HG03108 (cell line): Measurements from ENCODE around the gene KLHL2.
"Not testable (repeated sequence)": the region's sequence is repeated elsewhere in the genome, so short reads cannot be mapped to it uniquely, and the experiment has no call there.

Experiments used
- ATAC-seq: cut with Tn5 transposase; IDR thresholded peaks from one replicate; pipeline ENCODE4 v1.9.1; 2021; ENCODE audit warnings: moderate library complexity; ENCODE audit not compliant: unreplicated experiment

KLHL2 gene, protein sequence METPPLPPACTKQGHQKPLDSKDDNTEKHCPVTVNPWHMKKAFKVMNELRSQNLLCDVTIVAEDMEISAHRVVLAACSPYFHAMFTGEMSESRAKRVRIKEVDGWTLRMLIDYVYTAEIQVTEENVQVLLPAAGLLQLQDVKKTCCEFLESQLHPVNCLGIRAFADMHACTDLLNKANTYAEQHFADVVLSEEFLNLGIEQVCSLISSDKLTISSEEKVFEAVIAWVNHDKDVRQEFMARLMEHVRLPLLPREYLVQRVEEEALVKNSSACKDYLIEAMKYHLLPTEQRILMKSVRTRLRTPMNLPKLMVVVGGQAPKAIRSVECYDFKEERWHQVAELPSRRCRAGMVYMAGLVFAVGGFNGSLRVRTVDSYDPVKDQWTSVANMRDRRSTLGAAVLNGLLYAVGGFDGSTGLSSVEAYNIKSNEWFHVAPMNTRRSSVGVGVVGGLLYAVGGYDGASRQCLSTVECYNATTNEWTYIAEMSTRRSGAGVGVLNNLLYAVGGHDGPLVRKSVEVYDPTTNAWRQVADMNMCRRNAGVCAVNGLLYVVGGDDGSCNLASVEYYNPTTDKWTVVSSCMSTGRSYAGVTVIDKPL

DNA sequence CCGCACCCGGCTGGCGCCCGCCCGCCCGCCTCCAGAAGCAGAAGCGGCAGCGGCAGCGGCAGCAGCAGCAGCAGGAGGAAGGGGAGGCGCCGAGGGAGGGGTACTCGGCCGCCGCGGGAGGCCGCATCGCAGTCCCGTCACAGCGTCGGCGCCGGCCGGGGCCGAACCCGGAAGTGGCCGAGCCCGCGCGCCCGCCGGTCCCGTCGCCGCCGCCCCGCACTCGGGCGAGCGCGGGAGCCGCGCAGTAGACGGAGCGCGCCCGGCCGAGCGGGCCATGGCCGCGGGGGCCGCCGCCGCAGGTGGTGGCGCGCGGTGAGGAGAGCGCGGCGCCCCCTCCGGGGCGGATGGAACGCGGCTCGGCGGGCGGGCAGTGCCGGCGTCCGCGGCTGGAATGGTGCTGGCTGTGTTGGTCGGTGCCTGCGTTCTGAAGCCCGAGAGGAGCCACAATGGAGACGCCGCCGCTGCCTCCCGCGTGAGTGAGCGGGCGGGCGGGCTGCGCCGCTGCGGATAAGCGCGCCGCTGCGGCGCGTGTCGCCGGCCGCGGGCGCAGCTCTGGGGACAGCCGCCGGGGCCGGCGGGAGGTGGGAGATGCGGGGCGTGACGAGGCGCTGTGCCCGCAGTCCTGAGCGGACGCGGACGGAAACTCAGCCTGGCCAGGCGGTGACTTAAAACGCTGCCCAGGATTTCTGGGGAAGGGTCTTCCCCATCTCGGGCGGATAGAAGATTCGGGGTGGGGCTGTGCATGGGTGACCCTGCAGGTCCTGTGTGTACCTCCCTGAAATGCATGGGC, at the start of gene KLHL2:
TSS of gene KLHL2 (plus strand) at position 131 of the 790 bp plus-strand sequence. CDS start at position 447, 316 bp downstream.
- peak; percentile 88 for ATAC-seq

DNA sequence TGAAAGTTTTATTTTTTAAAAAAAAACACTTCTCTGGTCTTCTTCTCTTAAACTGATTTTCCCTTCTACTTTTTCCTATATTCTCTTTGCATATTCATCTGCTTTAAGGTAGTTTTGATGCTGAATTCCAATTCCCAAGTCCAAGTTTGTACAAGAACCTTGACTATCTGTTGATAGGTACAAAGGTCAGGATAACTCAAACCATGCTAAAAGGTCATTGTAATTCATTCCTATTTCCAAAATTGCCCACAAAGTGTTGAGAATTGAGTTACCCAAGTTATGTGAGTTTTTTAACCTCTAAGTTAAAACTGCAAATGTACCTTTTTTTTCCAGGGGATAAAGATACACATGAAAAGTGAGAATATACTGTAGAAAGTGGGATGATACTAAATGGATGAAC, 48.6 kb upstream of the KLHL2 start:
- ATAC-seq, result no peak

DNA sequence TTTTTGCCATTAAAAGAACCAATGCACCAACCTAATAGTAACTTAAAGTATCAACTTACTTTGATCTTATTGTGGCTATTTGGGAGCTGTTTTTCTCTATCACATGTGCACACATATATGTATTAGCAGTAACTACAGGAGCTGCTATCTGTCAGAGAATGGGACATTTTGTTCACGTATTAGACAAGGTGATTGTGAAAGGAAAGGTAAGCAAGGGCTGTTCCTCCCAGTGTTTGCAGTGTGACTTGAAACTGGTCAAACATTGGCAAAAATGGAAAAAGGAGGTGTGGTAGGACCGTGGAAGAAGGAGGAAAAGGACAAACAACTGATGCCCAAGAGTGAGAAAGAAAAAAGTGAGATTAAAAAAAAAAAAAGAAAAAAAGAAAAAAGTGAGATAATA, 43.1 kb upstream of the KLHL2 start:
- ATAC-seq, result no peak

DNA sequence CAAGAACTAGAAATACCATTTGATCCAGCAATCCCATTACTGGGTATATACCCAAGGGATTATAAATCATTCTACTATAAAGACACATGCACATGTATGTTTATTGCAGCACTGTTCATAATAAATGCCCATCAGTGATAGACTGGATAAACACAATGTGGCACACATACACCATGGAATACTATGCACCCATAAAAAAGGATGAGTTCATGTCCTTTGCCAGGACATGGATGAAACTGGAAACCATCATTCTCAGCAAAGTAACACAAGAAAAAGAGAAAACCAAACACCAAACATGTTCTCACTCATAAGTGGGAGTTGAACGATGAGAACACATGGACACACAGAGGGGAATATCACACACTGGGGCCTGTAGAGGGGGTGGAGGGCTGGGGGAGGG, 40.5 kb upstream of the KLHL2 start:
- ATAC-seq, result not testable (repeated sequence)

DNA sequence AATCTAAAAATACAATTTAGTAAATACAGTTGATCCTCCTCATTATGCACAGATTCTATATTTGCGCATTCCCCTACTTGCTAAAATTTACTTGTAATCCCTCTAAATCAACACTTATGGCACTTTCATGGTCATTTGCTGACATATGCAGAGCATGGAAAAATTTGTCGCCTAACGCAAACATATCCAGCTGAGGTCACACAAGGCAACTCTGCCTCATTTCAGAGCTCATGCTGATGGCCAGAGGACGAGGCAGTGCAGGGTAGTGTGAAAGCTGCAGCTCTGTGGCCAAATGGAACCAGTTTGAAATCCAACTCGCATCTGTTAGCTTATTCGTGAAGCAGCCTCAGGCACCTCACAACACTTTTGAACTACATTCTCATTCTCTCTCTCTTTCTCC, 39.7 kb upstream of the KLHL2 start:
- ATAC-seq, result no peak

DNA sequence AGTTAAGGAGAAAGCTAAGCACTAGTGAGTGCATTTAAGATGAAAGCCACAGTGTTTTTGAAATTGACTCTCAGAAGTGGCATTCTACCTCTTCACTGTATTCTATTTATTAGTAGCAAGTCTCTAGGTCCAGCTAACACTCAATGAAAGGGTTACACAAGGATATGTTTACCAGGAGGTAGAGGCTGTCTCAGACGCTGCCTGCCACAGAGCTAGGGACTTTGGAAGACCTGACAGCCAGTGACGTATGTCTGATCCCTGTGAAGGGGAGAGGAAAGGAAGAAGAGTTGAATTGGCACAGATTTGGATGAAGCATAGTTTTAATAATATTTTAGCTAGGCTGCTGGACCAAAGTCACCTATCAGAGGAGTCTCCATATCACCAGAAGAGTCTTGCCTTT, 36.5 kb upstream of the KLHL2 start:
- ATAC-seq, result no peak

DNA sequence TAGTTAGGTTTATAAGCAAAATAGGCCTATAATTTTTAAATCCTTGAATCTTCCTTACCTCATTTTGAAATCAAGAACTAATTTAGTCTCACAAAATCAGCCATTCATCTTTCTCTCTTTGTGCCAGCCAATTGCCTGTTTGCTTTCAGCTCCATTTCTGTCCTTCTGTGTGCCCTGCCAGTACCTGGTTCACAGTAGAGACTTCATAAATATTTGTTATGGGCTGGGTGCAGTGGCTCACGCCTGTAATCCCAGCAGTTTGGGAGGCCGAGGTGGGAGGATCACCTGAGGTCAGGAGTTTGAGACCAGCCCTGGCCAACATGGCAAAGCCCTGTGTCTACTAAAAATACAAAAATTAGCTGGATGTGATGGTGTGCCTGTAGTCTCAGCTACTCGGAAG, 31.9 kb upstream of the KLHL2 start:
- ATAC-seq, result not testable (repeated sequence)

DNA sequence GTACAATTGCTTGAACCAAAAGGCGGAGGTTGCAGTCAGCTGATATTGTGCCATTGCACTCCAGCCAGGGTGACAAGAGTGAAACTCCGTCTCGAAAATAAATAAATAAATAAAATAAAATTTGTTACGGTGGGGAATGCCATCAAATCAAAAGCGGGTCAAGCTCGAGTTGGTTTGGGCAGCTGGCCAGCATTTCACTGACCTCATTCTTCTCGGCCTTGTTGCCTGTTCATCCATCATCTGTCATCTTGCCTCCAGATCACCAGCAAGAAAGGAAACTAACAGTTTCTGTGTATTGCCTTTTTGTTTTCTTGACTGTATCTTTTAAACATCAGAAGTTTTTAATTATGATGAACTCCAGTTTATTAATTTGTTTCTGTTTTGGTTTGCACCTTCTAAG, 31.5 kb upstream of the KLHL2 start:
- no peak for ATAC-seq

DNA sequence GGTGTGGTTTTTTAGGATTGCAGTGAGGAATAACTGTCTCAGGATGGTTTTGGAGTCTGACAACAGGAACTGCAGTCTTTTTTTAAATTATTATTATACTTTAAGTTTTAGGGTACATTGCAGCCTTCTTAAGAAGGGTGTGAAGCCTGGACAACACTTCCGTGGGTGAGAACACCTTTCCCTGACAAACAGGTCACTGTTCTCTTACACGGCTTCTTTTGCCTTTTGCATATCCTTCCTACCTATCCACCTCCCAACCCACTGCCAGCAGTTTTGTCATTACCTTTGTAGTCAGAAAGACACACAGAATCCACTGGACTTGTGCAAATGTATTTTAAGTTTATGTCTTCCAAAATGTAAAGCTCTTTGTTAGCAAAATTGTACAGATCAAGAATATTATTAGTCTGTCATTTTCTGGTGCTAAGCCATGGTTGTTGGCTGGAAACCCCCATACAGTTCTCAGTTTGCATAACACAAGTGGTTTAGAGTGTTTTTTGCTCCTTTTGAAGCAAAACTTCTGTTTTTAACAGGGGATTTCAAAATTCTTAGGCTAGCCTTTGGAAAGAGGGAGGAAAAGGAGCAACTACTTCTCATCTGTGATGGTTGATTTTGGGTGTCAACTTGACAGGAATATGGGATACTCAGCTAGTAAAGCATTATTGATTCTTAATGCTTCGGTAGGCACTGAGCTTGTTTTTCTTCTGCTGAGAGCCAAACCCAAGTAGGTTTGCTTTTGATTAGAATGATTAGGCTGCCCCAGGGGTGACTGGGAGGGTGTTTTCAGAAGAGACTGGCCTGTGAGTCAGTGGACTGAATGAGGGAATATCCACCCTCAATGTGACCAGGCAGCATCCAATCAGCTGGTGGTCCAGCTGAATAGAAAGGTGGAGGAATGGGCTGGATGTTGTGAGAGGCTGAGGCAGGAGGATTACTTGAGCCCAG, 29.4 kb upstream of the KLHL2 start:
- no peak for ATAC-seq

DNA sequence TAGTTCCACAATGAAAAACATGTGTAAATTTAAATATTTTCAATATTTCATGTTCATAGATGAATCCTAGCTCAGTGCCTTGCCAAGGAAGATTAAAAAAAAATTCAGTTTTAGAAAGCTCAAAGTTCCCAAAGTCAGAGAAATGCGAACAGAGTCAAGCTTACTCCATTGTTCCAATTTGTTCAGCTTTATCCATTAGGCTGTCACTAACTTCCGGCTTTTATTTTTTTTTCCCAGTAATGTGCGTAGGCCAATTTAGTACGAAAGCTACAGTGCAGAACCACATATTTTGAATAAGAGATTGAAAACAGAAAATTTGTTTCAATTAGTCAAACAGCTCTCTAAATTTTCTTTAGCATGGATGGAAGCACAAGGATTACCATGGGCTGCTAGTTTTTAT, 23.1 kb upstream of the KLHL2 start:
- ATAC-seq, result no peak

DNA sequence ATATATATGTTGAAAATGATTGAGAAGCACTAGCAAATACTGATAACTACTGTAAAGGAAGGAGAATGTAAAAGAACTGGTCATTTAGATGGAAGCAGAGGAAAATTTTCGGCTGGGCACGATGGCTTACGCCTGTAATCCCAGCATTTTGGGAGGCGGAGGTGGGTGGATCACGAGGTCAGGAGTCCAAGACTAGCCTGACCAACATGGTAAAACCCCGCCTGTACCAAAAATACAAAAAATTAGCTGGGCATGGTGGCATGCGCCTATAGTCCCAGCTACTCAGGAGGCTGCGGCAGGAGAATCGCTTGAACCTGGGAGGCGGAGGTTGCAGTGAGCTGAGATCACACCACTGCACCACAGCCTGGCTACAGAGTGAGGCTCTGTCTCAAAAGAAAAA, 22.4 kb upstream of the KLHL2 start:
- ATAC-seq, result not testable (repeated sequence)

DNA sequence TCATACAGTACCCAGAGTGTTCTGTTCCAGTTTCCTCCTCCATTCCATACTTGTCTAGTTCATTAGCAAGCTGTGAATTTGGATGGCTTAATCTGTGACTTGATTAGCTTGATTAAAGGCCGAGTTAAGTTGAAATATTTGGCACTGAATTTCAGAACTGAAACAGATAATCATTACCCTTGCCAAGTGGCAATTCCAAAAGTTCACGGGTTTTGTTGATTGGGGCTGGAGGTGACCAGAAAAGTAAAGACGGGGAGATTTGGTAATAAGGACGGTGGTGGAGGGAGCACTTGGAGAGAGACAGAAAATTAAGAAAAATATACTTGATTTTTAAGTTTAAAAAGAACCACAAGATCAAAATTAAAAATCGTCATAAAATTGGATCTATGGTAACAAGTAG, 21.9 kb upstream of the KLHL2 start:
- no peak for ATAC-seq

DNA sequence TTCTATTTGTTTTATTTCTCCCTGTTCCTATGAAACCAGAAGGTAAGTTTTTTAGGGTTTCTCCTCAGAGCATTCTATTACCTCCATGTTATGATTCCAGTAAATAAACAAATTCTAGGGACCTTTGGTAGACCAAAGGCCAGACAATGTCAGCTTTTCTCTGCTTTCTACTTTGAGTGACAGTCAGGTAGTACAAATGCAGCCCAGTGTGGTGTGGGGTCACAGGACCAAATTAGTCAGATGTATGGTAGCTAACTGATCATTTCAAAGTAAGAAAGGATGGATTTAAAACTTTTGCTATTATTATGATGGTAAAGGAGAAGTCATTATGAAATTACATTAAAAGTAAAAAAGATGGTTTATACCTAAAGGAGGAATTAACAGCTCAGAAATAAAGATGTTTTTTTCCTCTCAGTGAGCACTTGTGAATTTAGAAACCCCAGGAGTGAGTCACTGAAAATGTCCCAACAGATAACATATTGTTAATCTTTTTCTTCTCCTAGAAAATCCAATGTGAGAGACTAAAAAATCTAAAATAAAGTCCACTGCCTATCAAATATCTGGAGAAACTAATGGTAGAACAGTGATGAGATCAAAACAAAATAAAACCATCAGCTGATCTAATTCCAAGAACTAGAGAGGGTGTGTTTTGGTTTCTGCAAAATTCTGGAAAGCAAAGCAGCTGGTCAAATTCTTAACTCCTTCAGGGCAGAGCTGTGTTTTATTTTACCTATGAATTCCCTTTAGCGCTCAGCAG, 16.6 kb upstream of the KLHL2 start:
- ATAC-seq, result no peak

DNA sequence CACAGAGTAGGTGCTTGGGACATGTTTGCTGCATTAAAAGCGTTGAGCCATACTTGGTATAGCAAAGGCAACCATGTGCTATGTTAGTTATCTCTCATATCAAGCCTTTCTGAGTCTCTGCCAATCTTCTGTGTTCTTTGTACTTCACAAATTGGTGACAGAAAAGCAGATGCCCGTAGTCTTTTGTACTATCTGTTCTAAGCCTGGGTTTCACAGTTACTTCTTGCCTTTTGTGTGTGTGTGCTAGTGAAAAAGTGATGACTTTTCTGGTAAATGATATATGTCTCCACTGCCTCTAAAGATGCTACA, 16.1 kb upstream of the KLHL2 start:
- no peak for ATAC-seq

DNA sequence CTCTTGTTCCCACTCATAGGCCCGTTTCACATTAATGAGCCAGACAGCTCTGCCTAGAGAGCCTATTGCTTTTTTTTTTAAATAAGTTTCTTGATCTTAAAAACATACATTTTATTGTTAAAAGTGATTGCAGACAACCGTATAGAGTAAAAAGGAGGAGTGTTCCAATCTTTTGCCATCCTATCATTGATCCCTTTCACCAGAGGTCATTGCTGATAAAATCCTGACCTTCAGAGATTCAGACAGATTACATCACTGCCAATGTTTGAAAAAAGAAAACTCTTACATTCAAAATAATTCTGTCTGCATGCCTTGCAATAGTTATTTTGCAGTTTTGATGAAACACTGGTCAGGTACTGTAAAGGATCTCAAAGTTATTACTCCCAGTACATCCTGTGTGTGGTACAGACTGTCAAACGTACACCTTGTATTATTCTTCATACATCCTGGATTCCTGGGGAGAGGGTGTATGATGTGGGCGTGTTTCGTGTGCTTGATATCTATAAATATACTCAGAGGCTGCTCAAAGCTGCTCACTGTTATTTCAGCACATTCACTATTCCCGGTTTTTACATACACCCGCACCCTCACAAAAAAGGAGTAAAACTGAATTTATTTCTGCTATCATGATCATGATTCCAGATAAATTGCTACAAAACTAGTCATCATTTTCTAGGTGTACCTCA, 15.4 kb upstream of the KLHL2 start:
- no peak for ATAC-seq

DNA sequence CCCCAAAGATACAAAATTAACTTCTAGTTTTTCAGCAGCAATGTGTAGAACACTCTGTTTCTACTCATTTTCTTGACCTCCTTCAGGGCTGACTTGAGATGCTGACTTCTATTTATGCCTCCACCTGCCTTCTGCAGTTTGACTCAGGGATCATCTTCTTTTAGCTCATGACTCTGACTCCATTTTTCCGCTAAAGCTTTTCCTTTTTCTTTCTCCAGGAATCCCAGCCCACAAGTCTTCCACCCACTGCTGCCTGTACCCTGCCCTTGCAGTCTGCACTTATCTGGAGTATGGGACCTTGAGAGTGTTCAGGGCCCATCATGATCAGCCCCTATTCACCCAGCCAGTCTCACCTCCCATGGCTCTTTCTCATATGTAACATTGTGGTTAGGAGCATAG, 14.9 kb upstream of the KLHL2 start:
- no peak for ATAC-seq

DNA sequence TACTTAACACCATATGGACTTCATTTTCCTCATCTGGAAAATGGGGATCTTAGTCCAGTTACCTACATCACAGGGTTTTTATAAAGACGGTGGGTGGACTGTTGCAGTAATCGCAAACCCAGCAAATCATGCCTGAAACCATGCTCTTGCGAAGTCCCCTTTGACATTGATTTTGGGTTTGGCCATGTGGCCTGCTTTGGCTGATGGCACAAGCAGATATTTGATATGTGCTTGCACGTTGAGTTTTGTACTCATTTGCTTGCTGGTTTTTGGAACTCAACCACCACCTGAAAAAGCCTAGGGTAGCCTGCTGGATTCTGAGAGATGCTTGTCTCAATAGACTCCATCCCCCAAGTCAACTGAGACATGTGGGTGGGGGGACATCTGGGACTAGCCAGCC, 14.4 kb upstream of the KLHL2 start:
- ATAC-seq, result no peak

DNA sequence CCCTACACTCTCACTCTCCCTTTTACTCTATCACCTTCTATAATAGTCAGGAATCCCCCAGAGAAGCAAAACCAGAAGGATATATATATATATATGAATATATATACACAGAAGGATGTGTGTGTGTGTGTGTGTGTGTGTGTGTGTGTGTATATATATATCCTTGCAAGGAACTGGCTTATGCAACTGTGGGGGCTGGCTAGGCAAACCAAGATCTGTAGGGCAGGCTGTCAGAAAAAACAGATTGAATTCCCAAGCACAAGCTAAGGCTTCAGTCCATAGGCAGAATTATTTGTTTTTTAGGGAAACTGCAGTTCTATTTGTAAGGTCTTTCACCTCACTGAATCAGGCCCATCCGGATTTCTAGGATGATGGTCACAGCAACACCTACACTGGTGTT, 13.0 kb upstream of the KLHL2 start:
- no peak for ATAC-seq

DNA sequence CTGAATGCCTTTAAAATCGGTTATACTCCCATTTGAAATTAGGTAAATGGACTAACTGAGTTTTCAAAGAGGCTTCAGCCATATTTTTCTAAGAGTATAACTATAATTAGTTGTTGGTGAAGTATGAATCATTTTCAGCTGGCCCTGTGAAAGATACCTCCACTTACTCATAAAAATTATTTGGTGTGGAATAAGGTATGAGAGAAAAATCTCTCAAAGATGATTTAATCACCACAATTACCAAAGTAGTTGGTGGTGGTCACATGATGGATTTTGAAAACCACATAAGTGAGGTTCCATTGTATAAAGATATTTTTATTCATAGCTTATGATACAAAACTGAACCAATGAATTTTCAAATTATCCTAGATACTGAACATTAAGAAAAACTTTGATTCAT, 9.0 kb upstream of the KLHL2 start:
- ATAC-seq, result no peak

DNA sequence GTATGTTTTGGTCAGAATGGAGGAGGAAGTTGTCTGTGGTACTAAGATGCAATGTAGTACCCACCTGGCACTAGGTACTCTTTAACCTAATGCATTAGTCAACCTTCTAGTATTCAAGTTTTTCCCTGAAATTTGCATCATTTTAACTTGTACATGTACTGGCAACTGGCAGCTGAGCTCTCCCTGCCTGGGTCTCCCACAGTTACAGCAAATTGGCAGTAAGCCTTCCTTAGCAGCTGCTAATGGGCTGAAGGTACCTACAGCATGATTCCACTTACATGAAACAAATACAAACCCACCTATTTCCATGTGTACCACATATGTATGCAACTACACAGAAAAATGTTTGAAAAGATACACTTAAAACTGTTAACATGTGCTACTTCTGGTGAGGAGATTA, 8.1 kb upstream of the KLHL2 start:
- ATAC-seq, result no peak
